ENCODE data around the gene UNC119B.

UNC119B gene

DNA sequence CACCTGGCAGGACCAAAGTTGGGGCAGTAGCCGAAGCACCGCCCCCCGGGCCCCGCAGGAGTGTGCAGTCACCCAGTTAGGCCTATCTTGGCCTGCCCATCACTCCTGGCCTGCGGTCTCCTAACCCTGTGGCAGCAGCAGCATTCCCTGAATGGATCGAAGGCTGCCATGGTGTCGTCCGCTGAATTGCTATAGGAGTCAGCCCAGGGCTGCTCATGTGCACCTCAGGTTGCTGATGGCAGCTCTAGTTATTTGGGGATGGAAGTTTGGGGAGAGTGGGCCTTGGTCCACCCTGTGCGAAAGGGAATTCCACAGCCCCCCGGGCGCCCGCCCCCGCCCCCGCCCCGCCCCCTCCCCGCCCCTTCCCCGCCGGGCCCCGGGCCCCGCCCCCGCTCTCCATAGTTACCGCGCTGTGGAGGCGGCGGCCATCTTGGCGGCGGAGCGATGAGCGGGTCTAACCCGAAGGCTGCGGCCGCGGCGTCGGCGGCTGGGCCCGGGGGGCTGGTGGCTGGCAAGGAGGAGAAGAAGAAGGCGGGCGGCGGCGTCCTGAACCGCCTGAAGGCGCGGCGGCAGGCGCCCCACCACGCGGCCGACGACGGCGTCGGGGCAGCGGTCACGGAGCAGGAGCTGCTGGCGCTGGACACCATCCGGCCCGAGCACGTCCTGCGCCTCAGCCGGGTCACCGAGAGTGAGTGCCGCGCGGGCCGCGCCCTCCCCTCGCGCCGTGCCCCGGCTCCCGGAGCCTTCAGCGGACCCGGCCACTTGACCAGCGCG is at the start of gene UNC119B:
TSS of gene UNC119B (plus strand) at position 428 of the 774 bp plus-strand sequence. CDS start at position 445, 17 bp downstream.
- Histone ChIP-seq H3K36me3 (ENCODE audit: control insufficient read depth, insufficient read depth, low read length) (no peaks in the 10 kb centered on the region), H3K27me3 (ENCODE audit: control insufficient read depth, insufficient read depth, low read length) (no peaks in the 10 kb centered on the region), H2AFZ (peak within 1 kb of the TSS; percentile 95), H3K79me2 (peaks cover 23% of the 10 kb centered on the region), H3K9ac (peak within 1 kb of the TSS; percentile 92), H3K4me2 (ENCODE audit: low read length) (peak within 1 kb of the TSS; percentile 74), H3K9me3 (ENCODE audit: control insufficient read depth, low read length) (no peaks in the 10 kb centered on the region), H3K4me3 (ENCODE audit: low read depth, low read length) (peak within 1 kb of the TSS; percentile 79), H3K4me1 (peaks cover 10% of the 10 kb centered on the region), H3K27ac (peak within 1 kb of the TSS; percentile 77)
- TF ChIP-seq, protein P1, sequence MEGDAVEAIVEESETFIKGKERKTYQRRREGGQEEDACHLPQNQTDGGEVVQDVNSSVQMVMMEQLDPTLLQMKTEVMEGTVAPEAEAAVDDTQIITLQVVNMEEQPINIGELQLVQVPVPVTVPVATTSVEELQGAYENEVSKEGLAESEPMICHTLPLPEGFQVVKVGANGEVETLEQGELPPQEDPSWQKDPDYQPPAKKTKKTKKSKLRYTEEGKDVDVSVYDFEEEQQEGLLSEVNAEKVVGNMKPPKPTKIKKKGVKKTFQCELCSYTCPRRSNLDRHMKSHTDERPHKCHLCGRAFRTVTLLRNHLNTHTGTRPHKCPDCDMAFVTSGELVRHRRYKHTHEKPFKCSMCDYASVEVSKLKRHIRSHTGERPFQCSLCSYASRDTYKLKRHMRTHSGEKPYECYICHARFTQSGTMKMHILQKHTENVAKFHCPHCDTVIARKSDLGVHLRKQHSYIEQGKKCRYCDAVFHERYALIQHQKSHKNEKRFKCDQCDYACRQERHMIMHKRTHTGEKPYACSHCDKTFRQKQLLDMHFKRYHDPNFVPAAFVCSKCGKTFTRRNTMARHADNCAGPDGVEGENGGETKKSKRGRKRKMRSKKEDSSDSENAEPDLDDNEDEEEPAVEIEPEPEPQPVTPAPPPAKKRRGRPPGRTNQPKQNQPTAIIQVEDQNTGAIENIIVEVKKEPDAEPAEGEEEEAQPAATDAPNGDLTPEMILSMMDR (IDR thresholded peaks at IDR 0.05) = no peak

DNA sequence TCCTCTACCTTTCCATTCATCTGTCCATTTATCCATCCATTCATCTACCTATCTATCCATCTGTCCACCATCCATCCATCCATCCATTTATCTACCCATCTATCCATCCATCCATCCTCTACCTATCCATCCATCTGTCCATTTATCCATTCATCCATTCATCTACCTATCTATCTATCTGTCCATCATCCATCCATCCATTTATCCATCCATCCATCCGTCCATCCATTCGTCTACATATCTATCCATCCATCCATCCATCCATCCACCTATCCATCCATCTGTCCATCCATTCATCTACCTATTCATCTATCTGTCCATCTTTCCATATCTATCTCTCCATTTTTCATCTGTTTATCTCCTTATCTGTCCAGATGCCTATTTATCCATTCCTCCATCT is 48.8 kb upstream of the UNC119B start:
- Histone ChIP-seq H3K79me2 (peaks cover 8% of the 10 kb centered on the region), H3K9me3 (ENCODE audit: control insufficient read depth, low read length) (no peaks in the 10 kb centered on the region), H3K9ac (no peak overlapping the region), H3K4me1 (no peaks in the 10 kb centered on the region), H3K27me3 (ENCODE audit: control insufficient read depth, insufficient read depth, low read length) (no peaks in the 10 kb centered on the region), H3K4me2 (ENCODE audit: low read length) (no peak overlapping the region), H2AFZ (no peak overlapping the region), H3K4me3 (ENCODE audit: low read depth, low read length) (no peak overlapping the region), H3K36me3 (ENCODE audit: control insufficient read depth, insufficient read depth, low read length) (no peaks in the 10 kb centered on the region), H3K27ac (no peak overlapping the region)
- TF ChIP-seq, protein P1 (IDR thresholded peaks at IDR 0.05) = no peak

DNA sequence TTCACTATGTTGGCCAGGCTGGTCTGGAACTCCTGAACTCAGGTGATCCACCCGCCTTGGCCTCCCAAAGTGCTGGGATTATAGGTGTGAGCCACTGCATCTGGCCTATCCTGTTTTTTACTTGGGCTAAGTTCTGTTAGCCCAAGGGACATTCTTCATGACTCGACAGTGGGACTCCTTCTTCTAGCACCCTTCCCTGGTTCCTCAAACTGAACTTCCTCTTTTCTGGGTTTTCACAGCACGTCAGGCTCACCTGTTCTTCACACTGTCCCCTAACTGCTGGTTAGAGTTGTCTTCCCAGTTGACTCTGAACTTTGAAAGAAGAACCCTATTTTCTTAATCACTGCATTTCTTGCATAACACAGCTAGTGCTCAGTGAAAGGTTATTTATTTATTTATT is 47.4 kb upstream of the UNC119B start:
- H3K36me3 ChIP-seq (ENCODE audit: control insufficient read depth, insufficient read depth, low read length) = no peaks in the 10 kb centered on the region
- H3K4me2 ChIP-seq (ENCODE audit: low read length) = no peak overlapping the region

DNA sequence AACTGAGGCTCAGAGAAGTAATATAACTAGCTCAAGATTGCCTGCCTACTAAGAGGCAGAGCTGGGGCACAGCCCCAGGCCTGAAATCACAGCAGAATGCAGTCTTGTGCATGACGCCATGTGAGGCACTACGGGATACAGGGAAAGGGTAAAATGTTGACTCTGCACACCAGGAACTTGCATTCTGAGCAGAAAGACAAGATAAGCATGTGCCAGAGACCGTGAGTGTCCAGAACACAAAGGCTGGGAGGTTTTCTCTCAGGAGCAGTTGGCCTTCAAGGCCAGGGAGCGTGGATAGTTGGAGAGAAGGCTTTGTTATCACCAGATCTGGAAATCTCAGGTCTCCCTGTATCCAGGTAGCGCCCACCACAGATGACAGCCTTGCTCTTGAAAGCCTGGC is 46.5 kb upstream of the UNC119B start:
- no peak overlapping the region for H3K9ac ChIP-seq
- H3K27me3 ChIP-seq (ENCODE audit: control insufficient read depth, insufficient read depth, low read length) = no peaks in the 10 kb centered on the region
- no peaks in the 10 kb centered on the region for H3K4me1 ChIP-seq
- no peak overlapping the region for H3K27ac ChIP-seq
- H2AFZ ChIP-seq = no peak overlapping the region
- TF ChIP-seq, protein P1 (IDR thresholded peaks at IDR 0.05) = no peak
- H3K4me2 ChIP-seq (ENCODE audit: low read length) = no peak overlapping the region
- peaks cover 2% of the 10 kb centered on the region for H3K79me2 ChIP-seq
- no peaks in the 10 kb centered on the region for H3K36me3 ChIP-seq (ENCODE audit: control insufficient read depth, insufficient read depth, low read length)
- H3K9me3 ChIP-seq (ENCODE audit: control insufficient read depth, low read length) = no peaks in the 10 kb centered on the region
- H3K4me3 ChIP-seq (ENCODE audit: low read depth, low read length) = no peak overlapping the region

More for the DNA sequence above, 47.4 kb upstream of the UNC119B start:
- TF ChIP-seq, protein P1 (IDR thresholded peaks at IDR 0.05) = no peak
- H3K4me1 ChIP-seq = no peaks in the 10 kb centered on the region
- H3K79me2 ChIP-seq = peaks cover 4% of the 10 kb centered on the region
- H2AFZ ChIP-seq = no peak overlapping the region
- no peaks in the 10 kb centered on the region for H3K9me3 ChIP-seq (ENCODE audit: control insufficient read depth, low read length)
- no peak overlapping the region for H3K9ac ChIP-seq
- no peaks in the 10 kb centered on the region for H3K27me3 ChIP-seq (ENCODE audit: control insufficient read depth, insufficient read depth, low read length)
- no peak overlapping the region for H3K4me3 ChIP-seq (ENCODE audit: low read depth, low read length)
- no peak overlapping the region for H3K27ac ChIP-seq
